Adipocyte (in vitro differentiated cells): Measurements from ENCODE around the gene ANKRD39.

Experiments
- DNase-seq: peaks from one replicate; pipeline ENCODE4 v3.0.0-alpha.2; 2015; ENCODE audit warnings: low read depth
- H3K27me3 ChIP-seq: replicated peaks from 2 replicates; pipeline ENCODE4 v1.7.0; 2013; ENCODE audit warnings: mild to moderate bottlenecking, low read length, moderate library complexity; ENCODE audit not compliant: control insufficient read depth, insufficient read depth
- H3K36me3 ChIP-seq: 2 replicates; pipeline ENCODE4 v1.7.0; 2013; ENCODE audit warnings: low read length, mild to moderate bottlenecking, moderate library complexity; ENCODE audit not compliant: control insufficient read depth, insufficient read depth, severe bottlenecking
- H3K4me1 ChIP-seq: 2 replicates; pipeline ENCODE4 v1.7.0; 2013; ENCODE audit warnings: mild to moderate bottlenecking, low read length, moderate library complexity; ENCODE audit not compliant: control insufficient read depth, insufficient read depth
- H3K4me3 ChIP-seq: 2 replicates; pipeline ENCODE4 v1.7.0; 2013; ENCODE audit warnings: mild to moderate bottlenecking, low read length, moderate library complexity
- H3K9ac ChIP-seq: 2 replicates; pipeline ENCODE4 v1.7.0; 2013; ENCODE audit warnings: mild to moderate bottlenecking, low read length, moderate library complexity
- H3K9me3 ChIP-seq: 2 replicates; pipeline ENCODE4 v1.7.0; 2013; ENCODE audit warnings: mild to moderate bottlenecking, low read length, moderate library complexity; ENCODE audit not compliant: control insufficient read depth

Gene ANKRD39

DNA sequence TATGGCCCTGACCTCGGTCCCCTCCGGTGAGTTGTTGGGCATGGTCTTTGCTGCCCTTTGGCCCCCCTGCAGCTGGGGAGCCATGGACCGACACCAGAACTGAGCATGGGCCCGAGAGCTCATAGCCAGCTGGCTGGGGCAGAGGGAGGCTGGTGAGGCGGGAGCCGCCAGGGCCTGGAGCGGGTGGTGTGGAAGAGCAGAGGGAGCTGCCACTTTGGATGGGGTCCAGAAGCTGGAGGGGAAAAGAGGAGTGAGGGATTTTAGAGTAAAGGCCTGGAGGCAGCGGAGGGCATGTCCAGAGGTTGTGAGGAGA is 58.2 kb downstream of the ANKRD39 start:
- Histone ChIP-seq H3K4me3 (no peak overlapping the region), H3K9ac (no peak overlapping the region), H3K4me1 (no peaks in the 10 kb centered on the region), H3K9me3 (no peaks in the 10 kb centered on the region), H3K27me3 (no peaks in the 10 kb centered on the region), H3K36me3 (no peaks in the 10 kb centered on the region)
- no peak for DNase-seq

- Histone ChIP-seq H3K9ac (no peak overlapping the region), H3K27me3 (no peaks in the 10 kb centered on the region), H3K4me3 (no peak overlapping the region), H3K36me3 (no peaks in the 10 kb centered on the region), H3K4me1 (no peaks in the 10 kb centered on the region), H3K9me3 (no peaks in the 10 kb centered on the region)
- no peak for DNase-seq
Measured at GRCh38 chr2:96798733-96799622, 58.8 kb downstream of the ANKRD39 start.
